HepG2 (cell line): ENCODE data around the gene CLASRP. TPM values are rescaled to one million over a fixed set of nuclear protein-coding genes. Genes with fewer than 3 reads are reported as not detected.

ENCODE experiments used
- AGO2 ChIP-seq: fragments of 200-400 bp; formaldehyde crosslinking; optimal IDR thresholded peaks from 2 replicates; pipeline ENCODE3; 2017; ENCODE audit warnings: mild to moderate bottlenecking, low read depth, low read length, moderate library complexity
- CHD4 ChIP-seq: fragments of 200-600 bp; sonication (generic); IDR thresholded peaks from 2 replicates; pipeline ENCODE4 v1.7.0; 2017; ENCODE audit warnings: mild to moderate bottlenecking, low read length, borderline replicate concordance
- GTF2F1 ChIP-seq: fragments of 150-350 bp; IDR thresholded peaks from 2 replicates; pipeline ENCODE4 v1.6.1; 2014; ENCODE audit warnings: low read length
- HNF4A ChIP-seq: sonication (generic); formaldehyde crosslinking; IDR thresholded peaks from 2 replicates; pipeline ENCODE4 v1.4.0; 2020; ENCODE audit warnings: missing genetic modification reagents
- KMT2A ChIP-seq: sonication (generic); formaldehyde crosslinking; IDR thresholded peaks from 2 replicates; pipeline ENCODE4 v1.4.0; 2020; ENCODE audit warnings: missing genetic modification reagents
- MIXL1 ChIP-seq: IDR thresholded peaks from 2 replicates; pipeline ENCODE4 v1.6.1; 2016
- SPEN ChIP-seq: sonication (generic); formaldehyde crosslinking; IDR thresholded peaks from 2 replicates; pipeline ENCODE4 v1.5.1; 2020; ENCODE audit warnings: low read depth, mild to moderate bottlenecking, missing genetic modification reagents
- SRSF4 ChIP-seq: fragments of 200-400 bp; formaldehyde crosslinking; IDR thresholded peaks from one replicate; pipeline ENCODE4 v1.6.1; 2018; ENCODE audit warnings: mild to moderate bottlenecking, low read depth, low read length, moderate library complexity; ENCODE audit not compliant: poor library complexity, severe bottlenecking
- STAG1 ChIP-seq: sonication (generic); formaldehyde crosslinking; IDR thresholded peaks from 2 replicates; pipeline ENCODE4 v1.4.0; 2020; ENCODE audit warnings: missing genetic modification reagents
- TCF7 ChIP-seq: sonication (generic); IDR thresholded peaks from 2 replicates; pipeline ENCODE4 v1.6.1; 2016; ENCODE audit warnings: antibody characterized with exemption, low read depth
- THAP9 ChIP-seq: sonication (generic); formaldehyde crosslinking; IDR thresholded peaks from 2 replicates; pipeline ENCODE4; 2020; ENCODE audit warnings: missing genetic modification reagents, mild to moderate bottlenecking, borderline replicate concordance
- ZBTB39 ChIP-seq: sonication (generic); formaldehyde crosslinking; IDR thresholded peaks from 2 replicates; pipeline ENCODE4 v1.5.0; 2020; ENCODE audit warnings: missing genetic modification reagents
- ZGPAT ChIP-seq: IDR thresholded peaks from 2 replicates; pipeline ENCODE4 v1.6.1; 2016; ENCODE audit warnings: mild to moderate bottlenecking
- ZNF20 ChIP-seq: sonication (generic); formaldehyde crosslinking; IDR thresholded peaks from 2 replicates; pipeline ENCODE4 v1.4.0; 2020; ENCODE audit warnings: mild to moderate bottlenecking, moderate library complexity, missing genetic modification reagents
- ZNF431 ChIP-seq: sonication (generic); formaldehyde crosslinking; IDR thresholded peaks from 2 replicates; pipeline ENCODE4 v1.9.0; 2022; ENCODE audit warnings: missing genetic modification reagents, low read depth, mild to moderate bottlenecking, borderline replicate concordance
- ZNF563 ChIP-seq: sonication (generic); formaldehyde crosslinking; IDR thresholded peaks from 2 replicates; pipeline ENCODE4 v1.8.0; 2022; ENCODE audit warnings: mild to moderate bottlenecking, moderate library complexity, missing genetic modification reagents
- ZNF577 ChIP-seq: sonication (generic); formaldehyde crosslinking; IDR thresholded peaks from 2 replicates; pipeline ENCODE4 v1.4.0; 2020; ENCODE audit warnings: mild to moderate bottlenecking, low read depth, missing genetic modification reagents, borderline replicate concordance
- ZNF652 ChIP-seq: IDR thresholded peaks from 2 replicates; pipeline ENCODE4 v1.6.1; 2016; ENCODE audit warnings: low read depth, borderline replicate concordance
- ZNF816 ChIP-seq: sonication (generic); formaldehyde crosslinking; IDR thresholded peaks from 2 replicates; pipeline ENCODE4 v1.8.0; 2022; ENCODE audit warnings: missing genetic modification reagents, mild to moderate bottlenecking, borderline replicate concordance
- polyA plus RNA-seq, 8 experiments: library from polyadenylated mRNA; depleted of rRNA in 3 of 8; stranded (reverse) in 7 of 8; unstranded in 1 of 8; fragments of >200 nt; fragmentation: Illumina TruSeq in 4 of 8; extraction: Trizol in 4 of 8; gene quantifications; 2 replicates each; pipeline versions ENCODE4 v1.2.1 to v1.2.3, GENCODE V29; 2011 to 2016; ENCODE audit warnings: low read depth in 4 of 8, missing spikeins in 1 of 8, mixed read lengths in 1 of 8; ENCODE audit not compliant: insufficient read depth in 1 of 8
- total RNA-seq, 5 experiments: library from RNA; depleted of rRNA; stranded (reverse); fragments of >200 nt; fragmentation: Illumina TruSeq; extraction: Trizol; gene quantifications; 2 replicates each; pipeline ENCODE4 v1.2.3, GENCODE V29; 2016; ENCODE audit warnings: low read depth in 1 of 5

CLASRP gene
- total and polyA plus RNA-seq, 2 of the 13 experiments (the other 11 are each of a cell fraction or from before 2014, with no cell fraction given) = 32.0 to 51.4 TPM

- no peak for TF ChIP-seq SRSF4
- no peak for TF ChIP-seq ZNF652 (CRISPR knock-in tag)
- TF ChIP-seq TCF7 = no peak
- no peak for TF ChIP-seq MIXL1
- no peak; the same call in 1 of the 2 replicates for TF ChIP-seq ZNF563 (CRISPR knock-in tag)
- no peak; the same call in 1 of the 2 replicates for TF ChIP-seq STAG1 (CRISPR knock-in tag)
- peak; percentile 91 for TF ChIP-seq HNF4A (CRISPR knock-in tag)
- TF ChIP-seq ZNF816 = no peak
- TF ChIP-seq CHD4 = no peak
- TF ChIP-seq ZBTB39 = no peak
- peak; percentile 2 for TF ChIP-seq AGO2
- TF ChIP-seq SPEN (CRISPR knock-in tag) = peak; percentile 37; the same call in 1 of the 2 replicates
- TF ChIP-seq ZGPAT (CRISPR knock-in tag) = 0 out of 2 replicates have a peak, but pooled peaks have one; percentile 40
- TF ChIP-seq ZNF20 (CRISPR knock-in tag) = no peak
- TF ChIP-seq GTF2F1 = no peak
- no peak for TF ChIP-seq ZNF431 (CRISPR knock-in tag)
- no peak for TF ChIP-seq KMT2A
- no peak; the same call in 1 of the 2 replicates for TF ChIP-seq THAP9 (CRISPR knock-in tag)
- no peak for TF ChIP-seq ZNF577 (CRISPR knock-in tag)
These were observed 59.1 kb downstream of the CLASRP start (continued) for GRCh38 chr19:45097776-45098520.
